A549 (cell line): ENCODE data around the gene TRAF1. TPM values are rescaled to one million over a fixed set of nuclear protein-coding genes. Genes with fewer than 3 reads are reported as not detected.

ENCODE experiments used
- ATAC-seq, 2 experiments: fragments of 200-7000 bp in 1 of 2; fragments of >200 bp in 1 of 2; cut with Nextera tagmentation in 1 of 2; cut with Tn5 transposase in 1 of 2; 3 replicates each; pipeline versions ENCODE4 v1.8.0 to v1.9.1; 2018 to 2020; ENCODE audit warnings: mild to moderate bottlenecking in 1 of 2, moderate library complexity in 1 of 2
- CTCF ChIA-PET: fragments of 300-600 bp; sonication (Branson Sonifier 250); formaldehyde crosslinking; extraction: SDS; loops from one replicate; lab custom pipeline; 2021; ENCODE audit warnings: antibody characterized with exemption, inconsistent platforms; lab: Yijun Ruan, JAX
- POLR2A ChIA-PET: fragments of 350-600 bp; formaldehyde crosslinking; extraction: SDS; loops from one replicate; lab custom pipeline; 2021; ENCODE audit warnings: antibody characterized with exemption, inconsistent platforms; lab: Yijun Ruan, JAX
- DNase-seq, 2 experiments: peaks; one replicate each; pipeline versions ENCODE4 v3.0.0 to v3.0.0-alpha.2; 2011 to 2016; ENCODE audit warnings: low read depth in 1 of 2, low spot score in 1 of 2
- FAIRE-seq: peaks from 2 replicates; lab custom pipeline; 2011; peaks lifted over from hg19 to GRCh38; lab: Jason Lieb, UNC
- H3K27ac ChIP-seq, 2 experiments: fragments of >200 bp; sonication (Bioruptor Twin); formaldehyde crosslinking; 3 replicates each; pipeline ENCODE4 v1.5.1; 2016 to 2017
- H3K4me1 ChIP-seq: fragments of >200 bp; sonication (Bioruptor Twin); formaldehyde crosslinking; 3 replicates; pipeline ENCODE4 v1.6.1; 2016
- H3K4me2 ChIP-seq: fragments of >200 bp; sonication (Bioruptor Twin); formaldehyde crosslinking; 3 replicates; pipeline ENCODE4 v1.6.1; 2016
- H3K4me3 ChIP-seq: fragments of >200 bp; sonication (Bioruptor Twin); formaldehyde crosslinking; 3 replicates; pipeline ENCODE4 v1.5.1; 2016
- H3K9me3 ChIP-seq: fragments of >200 bp; sonication (Bioruptor Twin); formaldehyde crosslinking; 3 replicates; pipeline ENCODE4 v1.6.1; 2016
- BCL3 ChIP-seq: fragments of >200 bp; sonication (Bioruptor Twin); formaldehyde crosslinking; IDR thresholded peaks from 3 replicates; pipeline ENCODE4 v1.6.1; 2016
- BHLHE40 ChIP-seq: IDR thresholded peaks from 2 replicates; pipeline ENCODE4 v1.6.1; 2012; ENCODE audit warnings: low read depth, low read length, inconsistent platforms
- CBX2 ChIP-seq: fragments of 200-600 bp; sonication (generic); IDR thresholded peaks from 2 replicates; pipeline ENCODE4 v1.6.1; 2016; ENCODE audit warnings: low read depth, mild to moderate bottlenecking, borderline replicate concordance
- CBX8 ChIP-seq: fragments of 200-600 bp; sonication (generic); IDR thresholded peaks from 2 replicates; pipeline ENCODE4 v1.6.1; 2016
- CEBPB ChIP-seq, 2 experiments: fragments of >200 bp in 1 of 2; sonication (Bioruptor Twin) in 1 of 2; formaldehyde crosslinking in 1 of 2; IDR thresholded peaks; 2 replicates each; pipeline ENCODE4 v1.6.1; 2012 to 2016
- CHD2 ChIP-seq: fragments of 150-350 bp; IDR thresholded peaks from 2 replicates; pipeline ENCODE4 v1.6.1; 2014; ENCODE audit warnings: low read length; ENCODE audit not compliant: partially characterized antibody
- CHD4 ChIP-seq: fragments of 200-600 bp; sonication (generic); IDR thresholded peaks from 2 replicates; pipeline ENCODE4 v1.6.1; 2016; ENCODE audit warnings: antibody characterized with exemption, mild to moderate bottlenecking, borderline replicate concordance
- E2F6 ChIP-seq: IDR thresholded peaks from 2 replicates; pipeline ENCODE4 v1.6.1; 2012; ENCODE audit warnings: low read depth, borderline replicate concordance
- EHF ChIP-seq: fragments of 250-450 bp; sonication (Bioruptor Pico); IDR thresholded peaks from 2 replicates; pipeline ENCODE4 v1.5.0; 2020; ENCODE audit warnings: mild to moderate bottlenecking
- EHMT2 ChIP-seq: fragments of 200-600 bp; sonication (generic); IDR thresholded peaks from 2 replicates; pipeline ENCODE4 v1.6.1; 2016; ENCODE audit warnings: antibody characterized with exemption, low read depth, mild to moderate bottlenecking, moderate library complexity
- FOSB ChIP-seq: fragments of 250-450 bp; sonication (Bioruptor Pico); IDR thresholded peaks from 2 replicates; pipeline ENCODE4 v1.5.0; 2020; ENCODE audit warnings: mild to moderate bottlenecking, moderate library complexity
- GATA3 ChIP-seq: IDR thresholded peaks from 2 replicates; pipeline ENCODE4 v1.6.1; 2012; ENCODE audit warnings: borderline replicate concordance
- HDAC2 ChIP-seq: fragments of 200-600 bp; sonication (generic); IDR thresholded peaks from 2 replicates; pipeline ENCODE4 v1.6.1; 2016
- HES2 ChIP-seq: fragments of >200 bp; sonication (Bioruptor Twin); formaldehyde crosslinking; IDR thresholded peaks from 2 replicates; pipeline ENCODE4 v1.6.1; 2016
- HEYL ChIP-seq: fragments of 250-450 bp; sonication (Bioruptor Pico); IDR thresholded peaks from 2 replicates; pipeline ENCODE4 v1.8.0; 2021; ENCODE audit warnings: mild to moderate bottlenecking, moderate library complexity
- HOXA7 ChIP-seq: fragments of 250-450 bp; sonication (Bioruptor Pico); IDR thresholded peaks from 2 replicates; pipeline ENCODE4 v1.5.0; 2020; ENCODE audit warnings: mild to moderate bottlenecking, moderate library complexity
- HOXB13 ChIP-seq: fragments of 250-450 bp; sonication (Bioruptor Pico); IDR thresholded peaks from 2 replicates; pipeline ENCODE4 v1.5.0; 2020; ENCODE audit warnings: low read depth, mild to moderate bottlenecking, moderate library complexity
- HOXB5 ChIP-seq: fragments of 250-450 bp; sonication (Bioruptor Pico); IDR thresholded peaks from 2 replicates; pipeline ENCODE4 v1.5.0; 2020; ENCODE audit warnings: mild to moderate bottlenecking, moderate library complexity
- JUNB ChIP-seq: fragments of >200 bp; sonication (Bioruptor Twin); formaldehyde crosslinking; IDR thresholded peaks from 2 replicates; pipeline ENCODE4 v1.6.1; 2016
- KDM5A ChIP-seq: fragments of 200-600 bp; sonication (generic); IDR thresholded peaks from 2 replicates; pipeline ENCODE4 v1.6.1; 2016; ENCODE audit warnings: antibody characterized with exemption, mild to moderate bottlenecking
- MAZ ChIP-seq: fragments of 150-350 bp; IDR thresholded peaks from 2 replicates; pipeline ENCODE4 v1.6.1; 2014; ENCODE audit warnings: antibody characterized with exemption, low read depth, low read length, borderline replicate concordance
- MYC ChIP-seq: IDR thresholded peaks from 2 replicates; pipeline ENCODE4 v1.6.1; 2012; ENCODE audit warnings: mild to moderate bottlenecking, inconsistent platforms, low read length, improper control_type of control experiment, borderline replicate concordance
- NPAS2 ChIP-seq: fragments of 250-450 bp; sonication (Bioruptor Pico); IDR thresholded peaks from 2 replicates; pipeline ENCODE4 v1.8.0; 2022; ENCODE audit warnings: mild to moderate bottlenecking, moderate library complexity, borderline replicate concordance
- NR3C1 ChIP-seq: fragments of >200 bp; sonication (Bioruptor Twin); formaldehyde crosslinking; IDR thresholded peaks from 3 replicates; pipeline ENCODE4 v1.6.1; 2017
- PHF8 ChIP-seq: fragments of 200-600 bp; sonication (generic); IDR thresholded peaks from 2 replicates; pipeline ENCODE4 v1.6.1; 2016; ENCODE audit warnings: low read depth, mild to moderate bottlenecking, antibody characterized with exemption, moderate library complexity, borderline replicate concordance
- POLR2A ChIP-seq: IDR thresholded peaks from 2 replicates; pipeline ENCODE4 v1.6.1; 2012; ENCODE audit warnings: mild to moderate bottlenecking, low read length
- RAD21 ChIP-seq, 2 experiments: fragments of >200 bp in 1 of 2; sonication (Bioruptor Twin) in 1 of 2; formaldehyde crosslinking in 1 of 2; IDR thresholded peaks in 1 of 2; conservative IDR thresholded peaks in 1 of 2; 2 replicates in 1 of 2; 3 replicates in 1 of 2; pipeline ENCODE4 v1.6.1; 2012 to 2018; ENCODE audit warnings: inconsistent platforms in 1 of 2
- RCOR1 ChIP-seq: fragments of 150-350 bp; IDR thresholded peaks from 2 replicates; pipeline ENCODE4 v1.6.1; 2014; ENCODE audit warnings: antibody characterized with exemption, low read length, low read depth
- RFX5 ChIP-seq: fragments of 450-650 bp; IDR thresholded peaks from 2 replicates; pipeline ENCODE4 v1.7.1; 2014; ENCODE audit warnings: antibody characterized with exemption, mild to moderate bottlenecking, moderate library complexity
- SREBF2 ChIP-seq: fragments of 450-650 bp; IDR thresholded peaks from 2 replicates; pipeline ENCODE4 v1.6.1; 2014; ENCODE audit warnings: mild to moderate bottlenecking, moderate library complexity
- TFCP2L1 ChIP-seq: fragments of 250-450 bp; sonication (Bioruptor Pico); IDR thresholded peaks from 2 replicates; pipeline ENCODE4 v1.5.0; 2021; ENCODE audit warnings: mild to moderate bottlenecking
- ZC3H11A ChIP-seq: fragments of 450-650 bp; IDR thresholded peaks from 2 replicates; pipeline ENCODE4 v1.6.1; 2014; ENCODE audit warnings: antibody characterized with exemption, mild to moderate bottlenecking
- ZFP36 ChIP-seq: fragments of 450-650 bp; IDR thresholded peaks from 2 replicates; pipeline ENCODE4 v1.6.1; 2014; ENCODE audit warnings: borderline replicate concordance; ENCODE audit not compliant: partially characterized antibody
- WGBS: methylation state at CpG from one replicate; pipeline ENCODE4 v1.1.6; 2017; ENCODE audit errors: missing lambda C conversion rate; 5-methylcytosine and 5-hydroxymethylcytosine counted together
- polyA plus RNA-seq, 4 experiments: library from polyadenylated mRNA; depleted of rRNA in 3 of 4; stranded (reverse); fragments of >200 nt; fragmentation: RNase III in 1 of 4; extraction: RNeasy Plus Mini Kit Qiagen cat#74134 plus additional on column Dnase treatment in 1 of 4; gene quantifications; 2 replicates in 3 of 4; 3 replicates in 1 of 4; pipeline ENCODE4 v1.2.3, GENCODE V29; 2011 to 2017

Gene TRAF1
- polyA plus RNA-seq, 2 of the 4 experiments (the other 2 are of a cell fraction), result 2.0 to 3.4 TPM

GRCh38 chr9:120932086-120932823 lies 5.7 kb upstream of the TRAF1 start:
- Histone ChIP-seq H3K4me3 (no peak overlapping the region), H3K27ac (no peak overlapping the region; a peak in 1 of 6 replicates), H3K9me3 (no peaks in the 10 kb centered on the region), H3K4me2 (no peak overlapping the region), H3K4me1 (peaks cover 41% of the 10 kb centered on the region)
- CTCF ChIA-PET, result interaction anchor here (0.6 to 2.9 kb wide), 4 partner anchors 12 to 166 kb away, joined by 3 to 12 read pairs (median 4); no protein-coding TSS in a partner anchor
- POLR2A ChIA-PET, result no interaction called here
- 88% methylated on average over 6 of the region's 6 CpGs for whole genome bisulfite sequencing
- no peak for FAIRE-seq
- no peak for ATAC-seq
- DNase-seq, result no peak
- TF ChIP-seq TFCP2L1 (CRISPR knock-in tag), result no peak
- TF ChIP-seq SREBF2, result no peak
- TF ChIP-seq FOSB, result no peak
- no peak for TF ChIP-seq RAD21 (conservative IDR thresholded peaks at IDR 0.05 in 1 of 2, IDR thresholded peaks at IDR 0.05 in 1 of 2)
- no peak for TF ChIP-seq HOXB5 (CRISPR knock-in tag)
- TF ChIP-seq HOXA7 (CRISPR knock-in tag), result no peak
- TF ChIP-seq CHD4, result no peak
- TF ChIP-seq ZFP36, result no peak
- no peak for TF ChIP-seq PHF8
- no peak for TF ChIP-seq CBX8
- TF ChIP-seq POLR2A, result no peak
- no peak for TF ChIP-seq MYC
- no peak for TF ChIP-seq RFX5
- no peak for TF ChIP-seq CEBPB (IDR thresholded peaks at IDR 0.05)
- no peak for TF ChIP-seq HEYL (CRISPR knock-in tag)
- TF ChIP-seq GATA3, result no peak
- TF ChIP-seq EHF (CRISPR knock-in tag), result no peak
- TF ChIP-seq MAZ, result no peak
- TF ChIP-seq RCOR1, result no peak
- no peak for TF ChIP-seq KDM5A

- no peak overlapping the region for H3K4me2 ChIP-seq
- H3K27ac ChIP-seq, result peak overlapping the region in 1 of 2 experiments; percentile 59; a peak in 2 of 6 replicates
- no peak for ATAC-seq
- TF ChIP-seq CHD2, result no peak
- no peak for TF ChIP-seq HOXB13
- no peak for TF ChIP-seq RCOR1
- TF ChIP-seq E2F6, result no peak
- no peak for TF ChIP-seq EHMT2
- TF ChIP-seq BHLHE40, result no peak
- TF ChIP-seq BCL3, result no peak
- TF ChIP-seq HDAC2, result no peak
- TF ChIP-seq NR3C1, result no peak
- no peak for TF ChIP-seq ZC3H11A
- no peak for TF ChIP-seq HES2
- no peak for TF ChIP-seq NPAS2 (CRISPR knock-in tag)
- no peak for TF ChIP-seq CBX2
- no peak for TF ChIP-seq JUNB
- H3K4me3 ChIP-seq, result no peak overlapping the region
- no peak for DNase-seq
- 97% methylated on average over 4 of the region's 4 CpGs for WGBS
- H3K4me1 ChIP-seq, result peaks cover 39% of the 10 kb centered on the region
- POLR2A ChIA-PET, result no interaction called here
- no peak for FAIRE-seq
- CTCF ChIA-PET, result interaction anchor here (0.6 to 2.9 kb wide), 3 partner anchors 12 to 165 kb away, joined by 3 to 12 read pairs (median 4); no protein-coding TSS in a partner anchor
- no peaks in the 10 kb centered on the region for H3K9me3 ChIP-seq
Observed at GRCh38 chr9:120931231-120932085, 4.9 kb upstream of the TRAF1 start.
